K562 (cell line): ENCODE measurements around the gene IRF6. TPM values are rescaled to one million over a fixed set of nuclear protein-coding genes. Genes with fewer than 3 reads are reported as not detected.

ENCODE experiments used
- ATAC-seq: fragments of 200-7000 bp; cut with Tn5 transposase; 3 replicates; pipeline ENCODE4 v1.9.1; 2020; ENCODE audit warnings: moderate library complexity
- BruUV-seq: library from RNA; stranded (reverse); fragments of 400-500 nt; replicated peaks from 2 replicates; lab custom pipeline; 2021; lab: Mats Ljungman, UMichigan
- CTCF ChIA-PET: fragments of 300-600 bp; formaldehyde crosslinking; extraction: SDS; loops from one replicate; lab custom pipeline; 2021; ENCODE audit warnings: low intra/inter-chr PET ratio; lab: Yijun Ruan, JAX
- POLR2A ChIA-PET: fragments of 300-600, 350-650 bp; sonication (Branson Sonifier 250); formaldehyde crosslinking; extraction: SDS; loops from one replicate; lab custom pipeline; 2021; ENCODE audit warnings: antibody characterized with exemption, inconsistent platforms; lab: Yijun Ruan, JAX
- DNase-seq, 4 experiments: peaks; one replicate each; pipeline versions ENCODE4 v3.0.0 to v3.0.0-alpha.2; 2011 to 2018; ENCODE audit warnings: low spot score in 3 of 4, mixed read lengths in 3 of 4; ENCODE audit errors: extremely low read depth in 1 of 4
- FAIRE-seq: peaks from 2 replicates; lab custom pipeline; 2011; peaks lifted over from hg19 to GRCh38; lab: Jason Lieb, UNC
- H2AFZ ChIP-seq: 2 replicates; pipeline ENCODE4 v1.6.0; 2011; ENCODE audit warnings: low read depth, low read length, control low read depth, inconsistent platforms
- H3K27ac ChIP-seq: fragments of 200-600 bp; 3 replicates; pipeline ENCODE4 v1.8.0; 2011; ENCODE audit warnings: low read depth, mild to moderate bottlenecking, control low read depth, inconsistent platforms, low read length, moderate library complexity, mixed read lengths; ENCODE audit errors: extremely low read depth
- H3K27me3 ChIP-seq, 2 experiments: fragments of 300-600 bp in 1 of 2; 2 replicates in 1 of 2; 3 replicates in 1 of 2; pipeline versions ENCODE4 v1.6.0 to v1.8.0; 2011; ENCODE audit warnings: inconsistent platforms in 2 of 2, low read length in 2 of 2, mild to moderate bottlenecking in 1 of 2, mixed read lengths in 1 of 2, moderate library complexity in 1 of 2; ENCODE audit not compliant: control insufficient read depth in 2 of 2, insufficient read depth in 2 of 2
- H3K36me3 ChIP-seq: fragments of 300-600 bp; 3 replicates; pipeline ENCODE4 v1.8.0; 2011; ENCODE audit warnings: mild to moderate bottlenecking, low read length, inconsistent platforms; ENCODE audit not compliant: control insufficient read depth, insufficient read depth
- H3K4me1 ChIP-seq, 2 experiments: fragments of 200-600 bp in 1 of 2; replicated peaks in 1 of 2; 2 replicates in 1 of 2; 3 replicates in 1 of 2; pipeline versions ENCODE4 v1.5.1 to v1.8.0; 2011; ENCODE audit warnings: inconsistent platforms in 2 of 2, low read length in 2 of 2, mild to moderate bottlenecking in 1 of 2, mixed read lengths in 1 of 2, moderate library complexity in 1 of 2; ENCODE audit not compliant: control insufficient read depth in 2 of 2, insufficient read depth in 2 of 2
- H3K4me2 ChIP-seq: 2 replicates; pipeline ENCODE4 v1.6.1; 2011; ENCODE audit warnings: low read length, control low read depth, inconsistent platforms, mixed read lengths; ENCODE audit not compliant: insufficient read depth
- H3K4me3 ChIP-seq: fragments of 200-600 bp; sonication (generic), shearing (Covaris generic); 2 replicates; pipeline ENCODE4 v1.5.1; 2016; ENCODE audit warnings: control low read depth, inconsistent platforms
- H3K79me2 ChIP-seq: fragments of 200-600 bp; 3 replicates; pipeline ENCODE4 v1.8.0; 2011; ENCODE audit warnings: low read length, inconsistent platforms; ENCODE audit not compliant: control insufficient read depth, insufficient read depth
- H3K9ac ChIP-seq, 2 experiments: 2 replicates each; pipeline versions ENCODE4 v1.6.0 to v1.6.1; 2011; ENCODE audit warnings: low read depth in 2 of 2, low read length in 2 of 2, control low read depth in 1 of 2, inconsistent platforms in 1 of 2, mild to moderate bottlenecking in 1 of 2, mixed read lengths in 1 of 2; ENCODE audit not compliant: insufficient read depth in 1 of 2
- H3K9me1 ChIP-seq: one replicate; pipeline ENCODE4 v1.6.0; 2011; ENCODE audit warnings: inconsistent platforms, mild to moderate bottlenecking, low read length, moderate library complexity; ENCODE audit not compliant: control insufficient read depth, insufficient read depth
- H3K9me3 ChIP-seq: replicated peaks from 2 replicates; pipeline ENCODE4 v1.5.1; 2011; ENCODE audit warnings: low read depth, low read length, inconsistent platforms; ENCODE audit not compliant: control insufficient read depth, insufficient read depth
- H4K20me1 ChIP-seq: replicated peaks from 2 replicates; pipeline ENCODE4 v1.6.1; 2011; ENCODE audit warnings: low read length, inconsistent platforms, mixed read lengths; ENCODE audit not compliant: control insufficient read depth, insufficient read depth
- CAMTA2 ChIP-seq: fragments of 250-450 bp; sonication (Bioruptor Pico); conservative IDR thresholded peaks from 2 replicates; pipeline ENCODE4 v1.5.1; 2022
- IRF2 ChIP-seq: sonication (generic); formaldehyde crosslinking; IDR thresholded peaks from 2 replicates; pipeline ENCODE4 v1.8.1; 2022; ENCODE audit warnings: mild to moderate bottlenecking, missing genetic modification reagents
- MIER1 ChIP-seq: fragments of 450-650 bp; IDR thresholded peaks from 2 replicates; pipeline ENCODE4 v1.6.1; 2016; ENCODE audit warnings: antibody characterized with exemption, mild to moderate bottlenecking, low read depth
- POU5F1 ChIP-seq: fragments of 150-350 bp; IDR thresholded peaks from 2 replicates; pipeline ENCODE4 v1.6.1; 2014; ENCODE audit warnings: borderline replicate concordance, low read length, low read depth, mild to moderate bottlenecking; ENCODE audit not compliant: partially characterized antibody
- SAP30 ChIP-seq: fragments of 200-600 bp; sonication (generic); IDR thresholded peaks from 2 replicates; pipeline ENCODE4 v1.6.1; 2012; ENCODE audit warnings: borderline replicate concordance, low read depth, mild to moderate bottlenecking, moderate library complexity, low read length, control low read depth, inconsistent platforms; ENCODE audit not compliant: insufficient read depth, poor library complexity, severe bottlenecking
- TCF7 ChIP-seq: sonication (generic); IDR thresholded peaks from 2 replicates; pipeline ENCODE4 v1.6.1; 2016; ENCODE audit warnings: antibody characterized with exemption, borderline replicate concordance
- ZBTB8A ChIP-seq: fragments of 450-650 bp; IDR thresholded peaks from 2 replicates; pipeline ENCODE4 v1.6.1; 2018; ENCODE audit warnings: mild to moderate bottlenecking, moderate library complexity; ENCODE audit not compliant: partially characterized antibody
- ZNF282 ChIP-seq: sonication (generic); formaldehyde crosslinking; IDR thresholded peaks from 2 replicates; pipeline ENCODE4 v1.8.1; 2023; ENCODE audit warnings: missing genetic modification reagents
- ZNF699 ChIP-seq: fragments of 250-450 bp; sonication (Bioruptor Pico); IDR thresholded peaks from 2 replicates; pipeline ENCODE4 v1.8.0; 2021; ENCODE audit warnings: mild to moderate bottlenecking, moderate library complexity; ENCODE audit not compliant: insufficient replicate concordance
- WGBS: fragments of 100-300 bp; shearing (Covaris generic); methylation state at CpG from one replicate; pipeline ENCODE4 v1.1.6; 2016; ENCODE audit warnings: low coverage, mixed read lengths; ENCODE audit not compliant: insufficient coverage; ENCODE audit errors: missing lambda C conversion rate; 5-methylcytosine and 5-hydroxymethylcytosine counted together
- in situ Hi-C: fragments of 300-500 bp; cut with MboI; formaldehyde crosslinking; loops from 4 replicates; pipeline ENCODE4 v1.15.0; 2018; ENCODE audit warnings: inconsistent platforms, mixed read lengths
- intact Hi-C: fragments of 100-400 bp; cut with micrococcal nuclease; formaldehyde crosslinking; loops from 2 replicates; pipeline ENCODE4 v1.14.2; 2022
- polyA plus RNA-seq, 8 experiments: library from polyadenylated mRNA; depleted of rRNA in 4 of 8; stranded (reverse) in 5 of 8; unstranded in 3 of 8; fragments of >200 nt; fragmentation: Nextera tagmentation in 2 of 8; fragmentation: Illumina TruSeq in 1 of 8; extraction: Ambion mirVana in 2 of 8; extraction: Trizol in 1 of 8; gene quantifications; 2 replicates each; pipeline versions ENCODE4 v1.2.1 to v1.2.3, GENCODE V29; 2011 to 2014; ENCODE audit warnings: inconsistent platforms in 1 of 8, missing spikeins in 1 of 8
- total RNA-seq, 7 experiments: library from RNA; depleted of rRNA in 6 of 7; stranded (reverse); fragments of >200 nt in 6 of 7; fragmentation: Illumina TruSeq in 2 of 7; extraction: Trizol in 2 of 7; gene quantifications; 2 replicates each; pipeline versions ENCODE4 v1.2.1 to v1.2.3, GENCODE V29; 2011 to 2021; ENCODE audit warnings: low replicate concordance in 1 of 7
- TF ChIP-seq, protein P1 (sequence below), 2 experiments: IDR thresholded peaks; 2 replicates each; pipeline ENCODE4 v1.6.1; 2012; ENCODE audit warnings: improper control_type of control experiment in 2 of 2, low read depth in 2 of 2, low read length in 2 of 2, borderline replicate concordance in 1 of 2
- TF ChIP-seq, protein P2 (sequence below): sonication (generic); formaldehyde crosslinking; IDR thresholded peaks from 2 replicates; pipeline ENCODE4 v1.8.1; 2023; ENCODE audit warnings: mild to moderate bottlenecking, missing genetic modification reagents

IRF6 gene
- total and polyA plus RNA-seq, 9 of the 15 experiments (the other 6 are each of a cell fraction or from before 2014, with no cell fraction given) = 0.03 to 0.65 (median 0.17) TPM

DNA sequence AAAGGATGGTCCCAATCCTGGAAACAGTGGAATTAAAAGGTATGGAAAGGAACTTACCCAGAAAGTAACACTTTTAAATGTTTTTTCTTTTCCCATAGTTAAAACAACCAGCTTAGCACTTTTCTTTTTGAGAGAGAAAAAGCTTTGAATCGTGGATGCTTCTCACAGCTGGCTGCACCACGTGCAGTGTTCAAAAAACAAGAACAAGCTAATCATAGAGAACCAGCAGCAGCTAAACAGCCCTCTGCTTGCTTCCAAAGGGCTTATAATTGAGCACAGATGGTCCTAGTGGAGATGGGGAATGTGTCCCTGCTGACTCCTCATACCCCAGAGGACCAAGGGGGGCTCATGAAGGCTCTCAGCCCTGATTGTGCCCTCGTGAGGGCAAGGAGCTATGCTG is 48.3 kb upstream of the IRF6 start:
- H4K20me1 ChIP-seq = no peaks in the 10 kb centered on the region
- DNase-seq = no peak
- H3K9me1 ChIP-seq = no peaks in the 10 kb centered on the region
- no peak for ATAC-seq
- H3K9me3 ChIP-seq = no peaks in the 10 kb centered on the region
- H2AFZ ChIP-seq = no peak overlapping the region
- no peak overlapping the region for H3K27ac ChIP-seq
- no peak overlapping the region for H3K9ac ChIP-seq
- H3K4me1 ChIP-seq = no peaks in the 10 kb centered on the region
- no peak for FAIRE-seq
- intact Hi-C loops (no loop called here), in situ Hi-C loops (loop anchor here (10.0 to 25.0 kb wide), 2 partner anchors 461 to 1283 kb away; partner anchors contain the start of gene KCNH1)
- TF ChIP-seq ZNF282 (no peak), MIER1 (no peak), POU5F1 (no peak), ZNF699 (CRISPR knock-in tag) (no peak), TCF7 (no peak), CAMTA2 (CRISPR knock-in tag) (no peak), ZBTB8A (no peak), IRF2 (no peak), SAP30 (no peak)
- TF ChIP-seq, protein P1, sequence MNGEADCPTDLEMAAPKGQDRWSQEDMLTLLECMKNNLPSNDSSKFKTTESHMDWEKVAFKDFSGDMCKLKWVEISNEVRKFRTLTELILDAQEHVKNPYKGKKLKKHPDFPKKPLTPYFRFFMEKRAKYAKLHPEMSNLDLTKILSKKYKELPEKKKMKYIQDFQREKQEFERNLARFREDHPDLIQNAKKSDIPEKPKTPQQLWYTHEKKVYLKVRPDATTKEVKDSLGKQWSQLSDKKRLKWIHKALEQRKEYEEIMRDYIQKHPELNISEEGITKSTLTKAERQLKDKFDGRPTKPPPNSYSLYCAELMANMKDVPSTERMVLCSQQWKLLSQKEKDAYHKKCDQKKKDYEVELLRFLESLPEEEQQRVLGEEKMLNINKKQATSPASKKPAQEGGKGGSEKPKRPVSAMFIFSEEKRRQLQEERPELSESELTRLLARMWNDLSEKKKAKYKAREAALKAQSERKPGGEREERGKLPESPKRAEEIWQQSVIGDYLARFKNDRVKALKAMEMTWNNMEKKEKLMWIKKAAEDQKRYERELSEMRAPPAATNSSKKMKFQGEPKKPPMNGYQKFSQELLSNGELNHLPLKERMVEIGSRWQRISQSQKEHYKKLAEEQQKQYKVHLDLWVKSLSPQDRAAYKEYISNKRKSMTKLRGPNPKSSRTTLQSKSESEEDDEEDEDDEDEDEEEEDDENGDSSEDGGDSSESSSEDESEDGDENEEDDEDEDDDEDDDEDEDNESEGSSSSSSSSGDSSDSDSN (IDR thresholded peaks at IDR 0.05; ENCODE audit: borderline replicate concordance in 1 of 2, low read depth in 2 of 2, low read length in 2 of 2) = no peak
- TF ChIP-seq, protein P2, sequence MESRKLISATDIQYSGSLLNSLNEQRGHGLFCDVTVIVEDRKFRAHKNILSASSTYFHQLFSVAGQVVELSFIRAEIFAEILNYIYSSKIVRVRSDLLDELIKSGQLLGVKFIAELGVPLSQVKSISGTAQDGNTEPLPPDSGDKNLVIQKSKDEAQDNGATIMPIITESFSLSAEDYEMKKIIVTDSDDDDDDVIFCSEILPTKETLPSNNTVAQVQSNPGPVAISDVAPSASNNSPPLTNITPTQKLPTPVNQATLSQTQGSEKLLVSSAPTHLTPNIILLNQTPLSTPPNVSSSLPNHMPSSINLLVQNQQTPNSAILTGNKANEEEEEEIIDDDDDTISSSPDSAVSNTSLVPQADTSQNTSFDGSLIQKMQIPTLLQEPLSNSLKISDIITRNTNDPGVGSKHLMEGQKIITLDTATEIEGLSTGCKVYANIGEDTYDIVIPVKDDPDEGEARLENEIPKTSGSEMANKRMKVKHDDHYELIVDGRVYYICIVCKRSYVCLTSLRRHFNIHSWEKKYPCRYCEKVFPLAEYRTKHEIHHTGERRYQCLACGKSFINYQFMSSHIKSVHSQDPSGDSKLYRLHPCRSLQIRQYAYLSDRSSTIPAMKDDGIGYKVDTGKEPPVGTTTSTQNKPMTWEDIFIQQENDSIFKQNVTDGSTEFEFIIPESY (CRISPR knock-in tag) = no peak
- 85% methylated on average over 3 of the region's 3 CpGs for WGBS
- POLR2A ChIA-PET = interaction anchor here (1.0 to 1.7 kb wide), 2 partner anchors 10 to 12 kb away, joined by 3 to 6 read pairs; no protein-coding TSS in a partner anchor
- no peaks in the 10 kb centered on the region for H3K79me2 ChIP-seq
- no peak overlapping the region for H3K4me2 ChIP-seq
- no peak overlapping the region for H3K4me3 ChIP-seq
- peaks cover 52% of the 10 kb centered on the region for H3K36me3 ChIP-seq
- CTCF ChIA-PET = interaction anchor here (0.7 kb wide), 1 partner anchor 1911 kb away, joined by 3 read pairs; no protein-coding TSS in a partner anchor
- no peaks in the 10 kb centered on the region for H3K27me3 ChIP-seq
- BruUV-seq = no TSS peak
